ENCODE data around the gene OGN.

The OGN gene

DNA sequence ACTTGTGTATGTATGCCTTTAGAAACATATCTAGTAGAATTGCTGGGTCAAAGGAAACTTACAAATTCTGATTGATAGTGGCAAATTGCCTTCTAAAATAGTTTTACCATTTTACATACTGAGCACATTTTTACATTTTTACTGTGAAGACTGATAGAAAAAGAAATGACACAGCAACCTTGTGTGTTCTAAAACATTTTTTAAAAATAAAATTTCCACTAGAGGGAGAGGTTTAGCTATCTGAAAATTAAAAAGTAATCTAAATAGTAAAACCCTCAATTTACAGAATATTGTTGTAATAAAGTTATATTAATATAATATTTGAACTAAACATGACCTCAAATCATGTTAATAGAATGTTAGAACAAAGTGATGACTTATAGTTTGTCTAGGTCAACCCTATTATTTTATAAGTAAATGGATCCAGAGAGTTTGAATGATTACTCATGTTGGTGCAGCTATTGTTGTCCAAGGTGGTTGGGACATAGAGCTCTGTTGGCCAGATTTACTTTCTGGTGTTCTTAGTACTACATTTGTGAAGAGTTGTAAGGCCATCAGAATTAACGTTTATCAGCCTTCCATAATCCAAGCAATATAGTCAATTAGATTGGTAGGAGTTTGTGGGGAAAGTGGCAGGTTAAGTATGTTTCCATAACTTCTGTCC lies 61.4 kb downstream of the OGN start:
- no peak for DNase-seq

DNA sequence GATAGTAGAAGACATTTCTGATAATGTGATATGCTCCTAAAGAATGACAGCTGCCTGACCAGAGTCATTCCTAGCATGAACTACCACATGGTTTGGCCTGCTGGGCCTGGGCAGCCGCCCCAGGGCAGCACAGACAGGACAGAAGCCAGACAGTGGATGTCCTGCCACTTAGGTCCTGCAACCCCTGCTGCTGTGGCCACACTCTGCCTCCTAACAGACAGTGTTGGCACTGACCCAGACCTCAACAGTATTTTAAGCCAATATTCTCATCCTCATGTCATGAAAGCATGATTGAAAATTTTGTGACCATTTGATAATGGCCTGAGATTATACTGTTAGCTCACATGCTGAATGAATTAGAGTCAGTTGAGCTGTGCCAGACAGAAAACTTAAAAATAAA lies 62.8 kb downstream of the OGN start:
- no peak for DNase-seq

GRCh38 chr9:92333282-92333634 lies 71.1 kb downstream of the OGN start:
- no peak for DNase-seq

Data from activated CD8-positive, alpha-beta memory T cell treated with anti-CD3 and anti-CD28 coated beads, Interleukin-2, amount 50 U/mL, for 48 hours (primary cell).